ENCODE data around the gene MYO18A. TPM values are rescaled to one million over a fixed set of nuclear protein-coding genes. Genes with fewer than 3 reads are reported as not detected.
A peak's percentile ranks its signal among the peaks of the same experiment; 100 is the strongest.

The MYO18A gene
- total RNA-seq, 3 donors from 2014 or later = 31.5 to 71.1 (median 42.3) TPM

DNA sequence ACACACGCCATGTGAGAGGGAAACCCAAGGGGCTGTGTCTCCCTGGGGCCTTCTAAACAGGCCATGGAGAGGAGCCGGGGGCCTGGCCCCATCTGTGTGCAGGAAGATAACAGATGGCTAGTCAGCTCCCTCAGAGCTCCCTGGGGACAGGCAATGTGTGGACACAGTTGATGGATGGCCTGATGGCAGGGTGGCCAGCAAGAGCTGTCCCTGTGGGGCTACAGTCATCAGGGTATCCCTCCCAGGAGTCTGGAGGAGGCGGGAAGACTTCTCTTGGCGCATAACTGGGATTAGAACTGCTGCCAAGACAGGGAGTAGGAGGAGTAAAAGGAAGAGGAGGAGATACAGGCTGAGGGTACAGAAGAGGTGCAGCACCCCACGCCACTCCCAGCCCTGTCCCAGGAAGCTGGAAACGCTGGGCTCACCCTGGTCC is 17.3 kb downstream of the MYO18A start:
- Histone ChIP-seq H3K9me3 (no peaks in the 10 kb centered on the region), H3K4me1 (peaks cover 11 to 18% of the 10 kb centered on the region in 2 donors), H3K27me3 (no peaks in the 10 kb centered on the region), H3K36me3 (no peaks in the 10 kb centered on the region), H3K4me3 (no peak overlapping the region), H3K27ac (peak overlapping the region in 1 of 2 donors; percentile 26)
- no peak for TF ChIP-seq POLR2A (IDR thresholded peaks at IDR 0.05)
- no peak for TF ChIP-seq POLR2AphosphoS5 (IDR thresholded peaks at IDR 0.05)
- TF ChIP-seq, protein P1, sequence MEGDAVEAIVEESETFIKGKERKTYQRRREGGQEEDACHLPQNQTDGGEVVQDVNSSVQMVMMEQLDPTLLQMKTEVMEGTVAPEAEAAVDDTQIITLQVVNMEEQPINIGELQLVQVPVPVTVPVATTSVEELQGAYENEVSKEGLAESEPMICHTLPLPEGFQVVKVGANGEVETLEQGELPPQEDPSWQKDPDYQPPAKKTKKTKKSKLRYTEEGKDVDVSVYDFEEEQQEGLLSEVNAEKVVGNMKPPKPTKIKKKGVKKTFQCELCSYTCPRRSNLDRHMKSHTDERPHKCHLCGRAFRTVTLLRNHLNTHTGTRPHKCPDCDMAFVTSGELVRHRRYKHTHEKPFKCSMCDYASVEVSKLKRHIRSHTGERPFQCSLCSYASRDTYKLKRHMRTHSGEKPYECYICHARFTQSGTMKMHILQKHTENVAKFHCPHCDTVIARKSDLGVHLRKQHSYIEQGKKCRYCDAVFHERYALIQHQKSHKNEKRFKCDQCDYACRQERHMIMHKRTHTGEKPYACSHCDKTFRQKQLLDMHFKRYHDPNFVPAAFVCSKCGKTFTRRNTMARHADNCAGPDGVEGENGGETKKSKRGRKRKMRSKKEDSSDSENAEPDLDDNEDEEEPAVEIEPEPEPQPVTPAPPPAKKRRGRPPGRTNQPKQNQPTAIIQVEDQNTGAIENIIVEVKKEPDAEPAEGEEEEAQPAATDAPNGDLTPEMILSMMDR (IDR thresholded peaks at IDR 0.05) = no peak
- no peak for DNase-seq (ENCODE audit: low spot score in 2 of 2)
- intact Hi-C loops (cut with DNase I; ENCODE audit: low total_unique reads) = no loop called here

DNA sequence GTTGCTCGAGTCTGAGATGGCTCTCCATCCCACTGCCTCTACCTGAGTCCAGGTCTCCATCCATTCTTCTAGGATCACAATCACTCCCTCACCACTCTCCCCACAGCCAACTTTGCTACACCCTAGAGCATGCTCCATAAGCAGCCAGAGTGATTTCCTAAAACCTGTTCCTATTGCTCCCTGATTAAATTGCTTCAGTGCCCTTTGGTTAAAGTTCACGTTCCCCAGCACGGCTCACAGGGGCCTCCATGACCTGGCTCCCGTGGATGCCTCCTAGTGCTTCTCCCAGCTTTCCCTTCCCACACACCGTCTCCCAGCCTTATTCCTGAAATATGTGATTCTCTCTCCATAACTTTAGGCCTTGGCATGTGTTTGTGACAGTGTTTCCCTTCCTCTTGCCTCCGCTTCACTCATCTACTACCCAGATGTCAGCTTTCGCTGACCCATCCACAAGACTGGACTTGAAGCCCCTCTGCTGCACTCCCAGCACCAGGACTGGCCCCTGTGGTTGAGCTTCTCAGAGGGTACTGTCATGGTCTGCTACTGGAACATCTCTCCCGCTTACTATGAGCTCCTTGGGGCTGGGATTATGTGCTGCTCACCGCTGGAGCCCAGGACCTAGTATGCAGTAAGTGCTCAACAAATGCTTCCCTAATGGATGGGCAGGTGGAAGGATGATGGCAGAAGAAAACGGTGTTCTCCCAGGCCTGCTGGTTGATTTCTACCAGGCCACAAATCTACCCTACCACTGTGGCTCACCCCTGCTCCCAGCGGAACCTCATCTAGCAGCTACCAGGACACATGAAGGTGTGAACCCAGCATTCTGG is 17.9 kb downstream of the MYO18A start:
- TF ChIP-seq, protein P1 (IDR thresholded peaks at IDR 0.05) = no peak
- no peak for TF ChIP-seq POLR2A (IDR thresholded peaks at IDR 0.05)
- no peak for TF ChIP-seq POLR2AphosphoS5 (IDR thresholded peaks at IDR 0.05)
- Histone ChIP-seq H3K9me3 (no peaks in the 10 kb centered on the region), H3K27ac (no peak overlapping the region), H3K27me3 (no peaks in the 10 kb centered on the region), H3K4me1 (peaks cover 11 to 18% of the 10 kb centered on the region in 2 donors), H3K36me3 (no peaks in the 10 kb centered on the region), H3K4me3 (no peak overlapping the region)
- no peak for DNase-seq (ENCODE audit: low spot score in 2 of 2)
- intact Hi-C loops (cut with DNase I; ENCODE audit: low total_unique reads) = no loop called here

DNA sequence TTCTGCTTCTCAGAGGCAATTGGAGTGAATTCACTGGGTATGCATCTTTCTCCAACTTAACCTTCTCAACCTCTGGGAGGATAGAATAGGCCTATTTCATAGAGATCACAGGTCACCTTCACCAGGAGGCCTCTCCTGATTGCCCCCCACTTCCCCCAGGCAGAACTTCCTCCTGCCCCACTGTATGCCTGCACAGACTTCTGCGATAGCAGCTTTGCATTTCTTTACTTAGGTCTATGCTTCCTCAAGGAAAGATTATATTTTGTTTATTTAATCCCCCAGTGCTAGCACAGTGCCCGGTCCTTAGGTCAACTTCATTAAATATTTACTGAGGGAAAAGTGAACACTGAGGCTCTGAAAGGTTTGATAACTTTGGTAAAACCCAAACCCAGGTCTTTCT is 19.9 kb downstream of the MYO18A start:
- no peak overlapping the region for H3K4me3 ChIP-seq
- H3K36me3 ChIP-seq = no peaks in the 10 kb centered on the region
- TF ChIP-seq POLR2A (IDR thresholded peaks at IDR 0.05) (no peak), POLR2AphosphoS5 (IDR thresholded peaks at IDR 0.05) (no peak)
- TF ChIP-seq, protein P1 (IDR thresholded peaks at IDR 0.05) = no peak
- DNase-seq (ENCODE audit: low spot score in 2 of 2) = no peak
- no peak overlapping the region for H3K27ac ChIP-seq
- H3K9me3 ChIP-seq = no peaks in the 10 kb centered on the region
- H3K27me3 ChIP-seq = no peaks in the 10 kb centered on the region
- peaks cover 22 to 30% of the 10 kb centered on the region in 2 donors for H3K4me1 ChIP-seq
- intact Hi-C loops (cut with DNase I; ENCODE audit: low total_unique reads) = no loop called here

DNA sequence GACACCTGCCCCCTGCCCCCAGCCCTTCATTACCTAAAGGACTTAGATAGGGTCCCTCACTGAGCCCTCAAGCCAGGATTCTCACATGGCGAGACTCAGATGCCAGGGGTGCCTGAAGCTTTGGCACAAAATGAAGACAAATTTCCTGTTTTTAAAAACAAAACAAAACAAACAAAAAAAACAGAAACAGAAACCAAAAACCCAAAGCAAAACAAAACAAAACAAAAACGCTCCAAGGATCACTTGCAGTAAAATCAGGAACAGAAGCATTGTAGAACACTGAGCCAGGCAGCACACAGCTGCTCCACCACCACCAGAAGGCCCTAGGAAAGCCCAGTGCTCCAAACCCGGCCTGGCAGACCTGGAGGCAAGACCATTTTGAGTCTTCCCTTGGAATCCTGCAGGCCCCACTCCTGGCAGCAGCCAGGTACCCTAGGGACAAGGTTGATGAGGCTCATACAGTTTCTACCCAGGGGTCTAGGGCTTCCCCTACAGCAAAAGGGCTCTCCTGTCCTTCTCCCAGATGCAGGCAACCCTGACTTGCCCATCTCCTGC is 20.8 kb downstream of the MYO18A start:
- Histone ChIP-seq H3K27me3 (no peaks in the 10 kb centered on the region), H3K4me3 (peak overlapping the region in 1 of 3 donors; percentile 27), H3K27ac (peak overlapping the region in 1 of 2 donors; percentile 67), H3K4me1 (peaks cover 28 to 39% of the 10 kb centered on the region in 2 donors), H3K36me3 (no peaks in the 10 kb centered on the region), H3K9me3 (no peaks in the 10 kb centered on the region)
- intact Hi-C loops (cut with DNase I; ENCODE audit: low total_unique reads) = no loop called here
- TF ChIP-seq, protein P1 (IDR thresholded peaks at IDR 0.05) = no peak
- no peak for TF ChIP-seq POLR2A (IDR thresholded peaks at IDR 0.05)
- TF ChIP-seq POLR2AphosphoS5 (IDR thresholded peaks at IDR 0.05) = no peak
- no peak for DNase-seq (ENCODE audit: low spot score in 2 of 2)

All from breast epithelium (tissue), 4 donors.